Liver (tissue), 3 donors: ENCODE data around the gene CCNY.

ENCODE experiments used
- EGR1 ChIP-seq, 2 donors: IDR thresholded peaks; 2 replicates each; pipeline ENCODE4 v1.6.1; 2016 to 2018; ENCODE audit warnings: antibody characterized with exemption in 2 of 2, low read depth in 2 of 2
- FOXA2 ChIP-seq: IDR thresholded peaks from 2 replicates; pipeline ENCODE4 v1.6.1; 2016; ENCODE audit warnings: antibody characterized with exemption
- GABPA ChIP-seq, 2 donors: IDR thresholded peaks in 1 of 2; conservative IDR thresholded peaks in 1 of 2; 2 replicates each; pipeline ENCODE4 v1.6.1; 2016; ENCODE audit warnings: antibody characterized with exemption in 2 of 2, mild to moderate bottlenecking in 1 of 2, moderate library complexity in 1 of 2
- MAX ChIP-seq: IDR thresholded peaks from 2 replicates; pipeline ENCODE4 v1.6.1; 2016; ENCODE audit warnings: antibody characterized with exemption
- RAD21 ChIP-seq, 2 donors: IDR thresholded peaks; 2 replicates each; pipeline ENCODE4 v1.6.1; 2016; ENCODE audit warnings: antibody characterized with exemption in 2 of 2, mild to moderate bottlenecking in 2 of 2
- SP1 ChIP-seq: IDR thresholded peaks from 2 replicates; pipeline ENCODE4 v1.6.1; 2018; ENCODE audit warnings: antibody characterized with exemption, mild to moderate bottlenecking
- TAF1 ChIP-seq: conservative IDR thresholded peaks from 2 replicates; pipeline ENCODE4 v1.6.1; 2016; ENCODE audit warnings: antibody characterized with exemption, mild to moderate bottlenecking
- YY1 ChIP-seq: IDR thresholded peaks from 2 replicates; pipeline ENCODE4 v1.6.1; 2016; ENCODE audit warnings: antibody characterized with exemption, mild to moderate bottlenecking
- TF ChIP-seq, protein P1 (sequence below): IDR thresholded peaks from 2 replicates; pipeline ENCODE4 v1.6.1; 2016; ENCODE audit warnings: antibody characterized with exemption, mild to moderate bottlenecking
- TF ChIP-seq, protein P2 (sequence below): fragments of 150-350 bp; IDR thresholded peaks from 2 replicates; pipeline ENCODE4 v1.5.1; 2017; ENCODE audit warnings: improper control_type of control experiment, low read depth, low read length; ENCODE audit not compliant: missing input control
- donor health status: healthy.
- donor health status: healthy.

DNA sequence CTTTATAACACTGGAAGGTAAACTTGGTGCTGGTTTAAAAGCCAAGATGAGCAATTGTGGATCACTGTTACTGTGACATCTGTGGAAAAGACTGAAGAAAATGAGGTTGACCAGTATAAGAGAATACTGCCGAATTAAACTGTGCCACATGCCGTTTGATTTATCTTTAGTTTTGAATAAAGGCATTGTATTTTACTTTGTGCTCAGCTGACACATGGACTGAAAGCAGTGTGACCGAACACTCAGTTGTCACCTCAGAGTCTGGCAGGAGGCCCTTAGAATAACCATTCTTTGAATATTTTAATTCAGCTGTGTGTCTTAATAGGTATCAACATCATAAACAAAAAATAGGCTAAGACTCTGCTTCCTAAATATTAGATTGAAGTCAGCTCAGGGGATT, 135.1 kb downstream of the CCNY start:
- TF ChIP-seq, protein P1, sequence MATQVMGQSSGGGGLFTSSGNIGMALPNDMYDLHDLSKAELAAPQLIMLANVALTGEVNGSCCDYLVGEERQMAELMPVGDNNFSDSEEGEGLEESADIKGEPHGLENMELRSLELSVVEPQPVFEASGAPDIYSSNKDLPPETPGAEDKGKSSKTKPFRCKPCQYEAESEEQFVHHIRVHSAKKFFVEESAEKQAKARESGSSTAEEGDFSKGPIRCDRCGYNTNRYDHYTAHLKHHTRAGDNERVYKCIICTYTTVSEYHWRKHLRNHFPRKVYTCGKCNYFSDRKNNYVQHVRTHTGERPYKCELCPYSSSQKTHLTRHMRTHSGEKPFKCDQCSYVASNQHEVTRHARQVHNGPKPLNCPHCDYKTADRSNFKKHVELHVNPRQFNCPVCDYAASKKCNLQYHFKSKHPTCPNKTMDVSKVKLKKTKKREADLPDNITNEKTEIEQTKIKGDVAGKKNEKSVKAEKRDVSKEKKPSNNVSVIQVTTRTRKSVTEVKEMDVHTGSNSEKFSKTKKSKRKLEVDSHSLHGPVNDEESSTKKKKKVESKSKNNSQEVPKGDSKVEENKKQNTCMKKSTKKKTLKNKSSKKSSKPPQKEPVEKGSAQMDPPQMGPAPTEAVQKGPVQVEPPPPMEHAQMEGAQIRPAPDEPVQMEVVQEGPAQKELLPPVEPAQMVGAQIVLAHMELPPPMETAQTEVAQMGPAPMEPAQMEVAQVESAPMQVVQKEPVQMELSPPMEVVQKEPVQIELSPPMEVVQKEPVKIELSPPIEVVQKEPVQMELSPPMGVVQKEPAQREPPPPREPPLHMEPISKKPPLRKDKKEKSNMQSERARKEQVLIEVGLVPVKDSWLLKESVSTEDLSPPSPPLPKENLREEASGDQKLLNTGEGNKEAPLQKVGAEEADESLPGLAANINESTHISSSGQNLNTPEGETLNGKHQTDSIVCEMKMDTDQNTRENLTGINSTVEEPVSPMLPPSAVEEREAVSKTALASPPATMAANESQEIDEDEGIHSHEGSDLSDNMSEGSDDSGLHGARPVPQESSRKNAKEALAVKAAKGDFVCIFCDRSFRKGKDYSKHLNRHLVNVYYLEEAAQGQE, result no peak
- TF ChIP-seq SP1 (no peak), MAX (no peak), FOXA2 (no peak), TAF1 (no peak), YY1 (no peak), EGR1 (IDR thresholded peaks at IDR 0.05; ENCODE audit: low read depth in 2 of 2) (no peak), RAD21 (IDR thresholded peaks at IDR 0.05) (no peak), GABPA (IDR thresholded peaks at IDR 0.05 in 1 of 2, conservative IDR thresholded peaks at IDR 0.05 in 1 of 2) (no peak)
- TF ChIP-seq, protein P2, sequence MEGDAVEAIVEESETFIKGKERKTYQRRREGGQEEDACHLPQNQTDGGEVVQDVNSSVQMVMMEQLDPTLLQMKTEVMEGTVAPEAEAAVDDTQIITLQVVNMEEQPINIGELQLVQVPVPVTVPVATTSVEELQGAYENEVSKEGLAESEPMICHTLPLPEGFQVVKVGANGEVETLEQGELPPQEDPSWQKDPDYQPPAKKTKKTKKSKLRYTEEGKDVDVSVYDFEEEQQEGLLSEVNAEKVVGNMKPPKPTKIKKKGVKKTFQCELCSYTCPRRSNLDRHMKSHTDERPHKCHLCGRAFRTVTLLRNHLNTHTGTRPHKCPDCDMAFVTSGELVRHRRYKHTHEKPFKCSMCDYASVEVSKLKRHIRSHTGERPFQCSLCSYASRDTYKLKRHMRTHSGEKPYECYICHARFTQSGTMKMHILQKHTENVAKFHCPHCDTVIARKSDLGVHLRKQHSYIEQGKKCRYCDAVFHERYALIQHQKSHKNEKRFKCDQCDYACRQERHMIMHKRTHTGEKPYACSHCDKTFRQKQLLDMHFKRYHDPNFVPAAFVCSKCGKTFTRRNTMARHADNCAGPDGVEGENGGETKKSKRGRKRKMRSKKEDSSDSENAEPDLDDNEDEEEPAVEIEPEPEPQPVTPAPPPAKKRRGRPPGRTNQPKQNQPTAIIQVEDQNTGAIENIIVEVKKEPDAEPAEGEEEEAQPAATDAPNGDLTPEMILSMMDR, result no peak
